ENCODE data around the gene C22orf39. TPM values are rescaled to one million over a fixed set of nuclear protein-coding genes. Genes with fewer than 3 reads are reported as not detected.

The C22orf39 gene, protein sequence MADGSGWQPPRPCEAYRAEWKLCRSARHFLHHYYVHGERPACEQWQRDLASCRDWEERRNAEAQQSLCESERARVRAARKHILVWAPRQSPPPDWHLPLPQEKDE
- total RNA-seq, result 22.3 and 27.1 TPM in 2 replicates

DNA sequence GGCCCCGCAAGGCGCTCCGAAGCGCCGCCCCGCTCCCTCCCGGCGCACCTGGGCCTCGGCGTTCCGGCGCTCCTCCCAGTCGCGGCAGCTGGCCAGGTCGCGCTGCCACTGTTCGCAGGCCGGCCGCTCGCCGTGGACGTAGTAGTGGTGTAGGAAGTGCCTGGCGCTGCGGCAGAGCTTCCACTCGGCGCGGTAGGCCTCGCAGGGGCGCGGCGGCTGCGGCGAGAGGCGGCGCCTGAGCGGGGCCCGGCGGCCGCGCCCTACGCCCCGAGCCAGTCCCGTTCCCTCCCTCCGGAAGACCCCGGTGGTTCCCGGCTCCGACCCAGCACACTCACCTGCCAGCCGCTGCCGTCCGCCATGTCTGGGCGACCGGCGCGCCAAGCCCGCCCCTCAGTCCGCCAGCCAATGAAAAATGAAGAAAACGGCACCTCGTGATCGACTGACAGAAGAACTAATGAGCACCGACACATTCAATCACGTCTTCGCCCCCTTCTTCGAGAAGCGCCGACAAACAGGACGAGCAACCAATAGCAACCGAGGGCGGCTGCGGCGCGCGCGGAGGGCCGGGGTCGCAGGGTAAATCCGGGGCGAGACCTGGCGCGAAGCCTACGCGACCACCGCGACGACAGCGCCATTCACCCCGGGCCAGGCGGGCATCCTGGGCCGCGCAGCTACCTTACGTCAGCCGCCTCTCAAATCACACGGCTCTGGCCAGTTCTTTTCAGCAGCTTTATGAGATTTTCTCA, at the start of gene C22orf39:
Gene C22orf39, minus strand, starts transcription at position 382 of the 746 bp plus-strand sequence. Its CDS starts 23 bp downstream, at position 359.

GRCh38 chr22:19479355-19480172, 32.1 kb upstream of the C22orf39 start, which contains the start of gene CDC45:
Gene CDC45 (plus strand): TSS chr22:19479920. CDS start chr22:19479969, 49 bp downstream.

DNA sequence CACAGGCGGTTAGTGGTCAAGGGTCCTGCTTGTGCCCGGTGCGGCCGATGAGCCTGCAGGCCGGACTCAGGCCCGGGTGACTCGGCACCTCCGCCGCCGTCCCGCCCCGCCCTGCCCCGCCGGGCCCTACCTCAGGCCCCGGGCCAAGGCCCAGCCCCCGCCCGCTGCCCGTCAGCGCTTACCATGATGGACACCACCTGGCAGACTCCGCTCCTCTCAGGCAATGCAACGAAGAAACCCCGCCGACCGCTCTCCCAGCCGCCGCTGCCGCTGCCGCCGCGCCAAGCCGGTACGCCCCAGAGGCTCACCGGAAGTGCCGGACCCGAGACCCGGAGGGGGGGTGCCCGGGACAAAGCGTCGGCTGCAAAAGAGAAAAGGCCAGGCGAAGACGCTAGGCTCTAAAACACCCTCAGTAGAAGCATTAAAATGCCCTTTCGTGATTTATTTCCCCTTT, 31.4 kb upstream of the C22orf39 start, which contains the start of gene UFD1:
Gene UFD1, minus strand, starts transcription at position 293 of the 454 bp plus-strand sequence. Its CDS starts 108 bp downstream, at position 185.

GRCh38 chr22:19432133-19432851, 15.2 kb downstream of the C22orf39 start, which contains the start of gene MRPL40:
Gene MRPL40 (plus strand): TSS chr22:19432545. CDS start chr22:19432555, 10 bp downstream.

DNA sequence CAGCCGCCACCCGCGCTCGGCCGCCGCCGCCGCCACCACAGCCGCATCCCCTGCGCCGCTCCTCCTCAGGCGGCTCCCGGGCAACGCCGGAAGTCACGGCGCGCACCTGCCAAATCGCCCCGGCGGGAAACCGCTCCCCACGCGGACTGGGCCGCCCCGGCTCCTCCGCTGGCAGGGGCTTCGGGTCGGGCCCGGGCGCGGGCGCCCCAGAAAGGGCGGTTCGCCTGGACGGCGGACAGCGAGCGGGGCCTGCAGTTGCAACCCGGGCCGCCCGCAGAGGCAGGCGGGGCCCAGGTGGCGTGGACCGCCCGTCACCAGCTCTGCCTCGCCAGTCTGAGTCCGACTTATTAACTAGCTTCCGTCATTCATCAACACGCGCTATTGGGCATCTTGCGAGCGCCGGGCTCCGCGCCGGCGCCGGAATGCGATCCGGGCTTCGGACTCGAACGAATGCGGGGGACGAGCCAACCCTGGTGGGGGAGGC, 15.8 kb downstream of the C22orf39 start, which contains the start of gene HIRA:
Gene HIRA, minus strand, starts transcription at position 85 of the 484 bp plus-strand sequence. CDS start 257 bp downstream, outside the sequence.

Other genes starting within 250 kb of the C22orf39 start
- 10.4 and 19.3 TPM in 2 replicates for gene CLTCL1, start 156.0 kb downstream of the C22orf39 start, total RNA-seq
- gene HIRA, start 16.0 kb downstream of the C22orf39 start, total RNA-seq, result 17.7 and 17.8 TPM in 2 replicates
- 39.5 and 56.0 TPM in 2 replicates for gene MRPL40, start 15.2 kb downstream of the C22orf39 start, total RNA-seq
- gene UFD1, start 31.5 kb upstream of the C22orf39 start, total RNA-seq, result 39.7 and 65.1 TPM in 2 replicates
- 13.1 and 42.6 TPM in 2 replicates for gene CDC45, start 32.2 kb upstream of the C22orf39 start, total RNA-seq
- gene CLDN5, start 76.7 kb upstream of the C22orf39 start, total RNA-seq, result not detected in 2 replicates

Data from hair follicular keratinocyte (primary cell).